ENCODE data around the gene MYO1E.
"Not testable (repeated sequence)": the region's sequence is repeated elsewhere in the genome, so short reads cannot be mapped to it uniquely, and the experiment has no call there.

Gene MYO1E

GRCh38 chr15:59338414-59338813 is 34.3 kb downstream of the MYO1E start:
- no peak for TF ChIP-seq CTCF (IDR thresholded peaks at IDR 0.05; ENCODE audit: extremely low read depth, missing control alignments)
- DNase-seq (ENCODE audit: low spot score): no peak

- DNase-seq (ENCODE audit: low spot score): not testable (repeated sequence)
These were observed 35.9 kb downstream of the MYO1E start for GRCh38 chr15:59336725-59337124.

GRCh38 chr15:59335207-59335786 is 37.4 kb downstream of the MYO1E start:
- DNase-seq (ENCODE audit: low spot score): no peak
- TF ChIP-seq CTCF (IDR thresholded peaks at IDR 0.05; ENCODE audit: extremely low read depth, missing control alignments): no peak

- TF ChIP-seq CTCF (IDR thresholded peaks at IDR 0.05; ENCODE audit: extremely low read depth, missing control alignments): no peak
- DNase-seq (ENCODE audit: low spot score): no peak
These were observed 38.6 kb downstream of the MYO1E start for GRCh38 chr15:59334076-59334415.

GRCh38 chr15:59333401-59334075 is 39.1 kb downstream of the MYO1E start:
- DNase-seq (ENCODE audit: low spot score): no peak
- TF ChIP-seq CTCF (IDR thresholded peaks at IDR 0.05; ENCODE audit: extremely low read depth, missing control alignments): no peak

- TF ChIP-seq CTCF (IDR thresholded peaks at IDR 0.05; ENCODE audit: extremely low read depth, missing control alignments): no peak
- DNase-seq (ENCODE audit: low spot score): no peak
These were observed 40.7 kb downstream of the MYO1E start for GRCh38 chr15:59332009-59332408.

- DNase-seq (ENCODE audit: low spot score): no peak
These were observed 42.0 kb downstream of the MYO1E start for GRCh38 chr15:59330649-59331048.

More at GRCh38 chr15:59330649-59331048, 42.0 kb downstream of the MYO1E start:
- no peak for TF ChIP-seq CTCF (IDR thresholded peaks at IDR 0.05; ENCODE audit: extremely low read depth, missing control alignments)
